ENCODE results near the gene GIPC3. TPM values are rescaled to one million over a fixed set of nuclear protein-coding genes. Genes with fewer than 3 reads are reported as not detected.
A peak's percentile ranks its signal among the peaks of the same experiment; 100 is the strongest.

Gene GIPC3
- total RNA-seq, 2 experiments from 2014 or later: 0.26 to 0.31 TPM

DNA sequence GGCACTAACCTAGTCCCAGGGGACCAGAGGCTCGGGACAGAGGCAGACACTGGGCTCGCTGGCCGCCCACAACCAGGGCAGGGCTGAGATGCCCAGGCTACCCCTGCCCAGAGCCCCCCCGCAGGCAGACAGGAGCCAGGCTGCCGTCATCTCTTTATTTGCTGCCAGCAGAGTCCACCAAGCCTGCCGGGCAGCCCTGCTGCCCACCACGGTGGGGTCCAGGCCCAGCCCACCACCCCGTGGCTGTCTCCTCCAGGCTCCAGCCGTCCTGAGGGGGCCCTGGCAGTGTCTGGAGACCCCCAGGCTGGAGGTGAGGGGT, 41.3 kb upstream of the GIPC3 start:
- Mint-ChIP-seq H3K9me3 (ENCODE audit: insufficient read depth) (no peaks in the 10 kb centered on the region), H3K27me3 (ENCODE audit: low read depth) (no peaks in the 10 kb centered on the region), H3K4me1 (ENCODE audit: low read depth) (peaks cover 5% of the 10 kb centered on the region), H3K4me3 (no peak overlapping the region), H3K27ac (no peak overlapping the region), H3K36me3 (ENCODE audit: low read depth) (peaks cover 22% of the 10 kb centered on the region)
- ChIA-PET CTCF (interaction anchor here (3.1 kb wide), 1 partner anchor 10 kb away, joined by 22 read pairs; no protein-coding TSS in a partner anchor), POLR2A (no interaction called here)
- DNase-seq (no peak), ATAC-seq (no peak)

- POLR2A ChIA-PET: interaction anchor here (1.0 to 2.2 kb wide), 2 partner anchors 10 to 12 kb away, joined by 6 read pairs; partner anchors contain the start of gene MFSD12
These were observed 40.3 kb upstream of the GIPC3 start for GRCh38 chr19:3544742-3545668.

GRCh38 chr19:3545669-3546034, 39.6 kb upstream of the GIPC3 start:
- H3K27me3 Mint-ChIP-seq (ENCODE audit: low read depth): no peaks in the 10 kb centered on the region
- no peak overlapping the region for H3K4me3 Mint-ChIP-seq
- peak overlapping the region; percentile 20 for H3K27ac Mint-ChIP-seq
- peaks cover 5% of the 10 kb centered on the region for H3K4me1 Mint-ChIP-seq (ENCODE audit: low read depth)
- DNase-seq (no peak), ATAC-seq (no peak)
- H3K36me3 Mint-ChIP-seq (ENCODE audit: low read depth): peaks cover 15% of the 10 kb centered on the region
- no peaks in the 10 kb centered on the region for H3K9me3 Mint-ChIP-seq (ENCODE audit: insufficient read depth)
- ChIA-PET CTCF (interaction anchor here (1.1 to 4.7 kb wide), 8 partner anchors 9 to 595 kb away, joined by 3 to 32 read pairs (median 6); partner anchors contain the start of gene MFSD12), POLR2A (interaction anchor here (2.2 kb wide), 1 partner anchor 11 kb away, joined by 6 read pairs; the partner anchor contains the start of gene MFSD12)

More at GRCh38 chr19:3544742-3545668, 40.3 kb upstream of the GIPC3 start:
- no peak overlapping the region for H3K4me3 Mint-ChIP-seq
- DNase-seq (peak; percentile 82), ATAC-seq (peak; percentile 69)
- peaks cover 15% of the 10 kb centered on the region for H3K36me3 Mint-ChIP-seq (ENCODE audit: low read depth)
- peaks cover 5% of the 10 kb centered on the region for H3K4me1 Mint-ChIP-seq (ENCODE audit: low read depth)
- H3K27me3 Mint-ChIP-seq (ENCODE audit: low read depth): no peaks in the 10 kb centered on the region
- H3K27ac Mint-ChIP-seq: peak overlapping the region; percentile 61
- CTCF ChIA-PET: interaction anchor here (0.6 to 4.7 kb wide), 13 partner anchors 9 to 595 kb away, joined by 3 to 32 read pairs (median 3); partner anchors contain the start of genes DAPK3, DOHH and MFSD12
- H3K9me3 Mint-ChIP-seq (ENCODE audit: insufficient read depth): no peaks in the 10 kb centered on the region

- H3K36me3 Mint-ChIP-seq (ENCODE audit: low read depth): peaks cover 18% of the 10 kb centered on the region
- no peaks in the 10 kb centered on the region for H3K9me3 Mint-ChIP-seq (ENCODE audit: insufficient read depth)
- H3K4me3 Mint-ChIP-seq: no peak overlapping the region
- ChIA-PET CTCF (interaction anchor here (1.7 to 4.7 kb wide), 4 partner anchors 8 to 44 kb away, joined by 3 to 32 read pairs (median 14); partner anchors contain the start of gene MFSD12), POLR2A (interaction anchor here (2.2 kb wide), 1 partner anchor 11 kb away, joined by 6 read pairs; the partner anchor contains the start of gene MFSD12)
- ATAC-seq (no peak), DNase-seq (no peak)
- H3K4me1 Mint-ChIP-seq (ENCODE audit: low read depth): peaks cover 7% of the 10 kb centered on the region
- H3K27ac Mint-ChIP-seq: peak overlapping the region; percentile 20
- H3K27me3 Mint-ChIP-seq (ENCODE audit: low read depth): no peaks in the 10 kb centered on the region
These were observed 39.2 kb upstream of the GIPC3 start for GRCh38 chr19:3546119-3546518.

GRCh38 chr19:3547301-3547731, 38.0 kb upstream of the GIPC3 start:
- POLR2A ChIA-PET: no interaction called here
- no peaks in the 10 kb centered on the region for H3K27me3 Mint-ChIP-seq (ENCODE audit: low read depth)
- ATAC-seq (peak; percentile 34), DNase-seq (peak; percentile 52)
- no peak overlapping the region for H3K4me3 Mint-ChIP-seq
- H3K9me3 Mint-ChIP-seq (ENCODE audit: insufficient read depth): no peaks in the 10 kb centered on the region
- no peak overlapping the region for H3K27ac Mint-ChIP-seq
- H3K36me3 Mint-ChIP-seq (ENCODE audit: low read depth): peaks cover 18% of the 10 kb centered on the region
- peaks cover 13% of the 10 kb centered on the region for H3K4me1 Mint-ChIP-seq (ENCODE audit: low read depth)
- CTCF ChIA-PET: interaction anchor here (1.5 to 4.7 kb wide), 2 partner anchors 8 to 10 kb away, joined by 3 to 32 read pairs; partner anchors contain the start of genes MFSD12 and TEKTIP1

- no peak overlapping the region for H3K4me3 Mint-ChIP-seq
- ChIA-PET POLR2A (interaction anchor here (0.5 to 1.2 kb wide), 2 partner anchors 71 to 925 kb away, joined by 3 to 4 read pairs; no protein-coding TSS in a partner anchor), CTCF (interaction anchor here (1.5 to 4.7 kb wide), 2 partner anchors 9 to 10 kb away, joined by 3 to 32 read pairs; partner anchors contain the start of genes MFSD12 and TEKTIP1)
- ATAC-seq: no peak
- H3K27me3 Mint-ChIP-seq (ENCODE audit: low read depth): no peaks in the 10 kb centered on the region
- H3K9me3 Mint-ChIP-seq (ENCODE audit: insufficient read depth): no peaks in the 10 kb centered on the region
- H3K4me1 Mint-ChIP-seq (ENCODE audit: low read depth): peaks cover 16% of the 10 kb centered on the region
- no peak overlapping the region for H3K27ac Mint-ChIP-seq
- DNase-seq: no peak
- peaks cover 18% of the 10 kb centered on the region for H3K36me3 Mint-ChIP-seq (ENCODE audit: low read depth)
These were observed 37.5 kb upstream of the GIPC3 start for GRCh38 chr19:3547767-3548282.

DNA sequence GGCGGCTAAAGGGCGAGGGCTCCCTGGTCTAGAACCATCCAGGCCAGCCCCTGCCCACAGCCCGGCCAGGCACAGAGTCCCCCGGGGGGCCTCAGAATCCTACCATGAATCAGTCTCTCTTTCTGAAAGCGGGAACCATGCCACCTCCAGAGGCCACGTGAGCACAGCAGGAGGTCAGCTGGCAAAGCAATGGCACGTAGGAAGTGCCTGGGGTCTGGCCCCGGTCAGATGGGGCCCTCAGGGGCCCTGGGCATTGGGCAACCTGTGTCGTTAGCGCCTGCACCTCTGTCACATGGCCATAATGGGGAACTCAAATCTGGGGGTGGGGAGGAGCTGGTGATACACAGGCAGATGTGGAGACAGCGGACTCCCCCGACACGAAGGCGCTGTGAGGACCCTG, 36.7 kb upstream of the GIPC3 start:
- peaks cover 18% of the 10 kb centered on the region for H3K36me3 Mint-ChIP-seq (ENCODE audit: low read depth)
- H3K27ac Mint-ChIP-seq: peak overlapping the region; percentile 46
- ChIA-PET CTCF (interaction anchor here (4.7 kb wide), 1 partner anchor 9 kb away, joined by 32 read pairs; the partner anchor contains the start of gene MFSD12), POLR2A (interaction anchor here (1.2 kb wide), 1 partner anchor 70 kb away, joined by 3 read pairs; no protein-coding TSS in a partner anchor)
- no peaks in the 10 kb centered on the region for H3K27me3 Mint-ChIP-seq (ENCODE audit: low read depth)
- H3K4me3 Mint-ChIP-seq: no peak overlapping the region
- peaks cover 20% of the 10 kb centered on the region for H3K4me1 Mint-ChIP-seq (ENCODE audit: low read depth)
- ATAC-seq: no peak
- no peak for DNase-seq
- no peaks in the 10 kb centered on the region for H3K9me3 Mint-ChIP-seq (ENCODE audit: insufficient read depth)

GRCh38 chr19:3549816-3550215, 35.5 kb upstream of the GIPC3 start:
- ChIA-PET POLR2A (no interaction called here), CTCF (no interaction called here)
- no peak overlapping the region for H3K4me3 Mint-ChIP-seq
- no peak overlapping the region for H3K27ac Mint-ChIP-seq
- no peaks in the 10 kb centered on the region for H3K9me3 Mint-ChIP-seq (ENCODE audit: insufficient read depth)
- H3K4me1 Mint-ChIP-seq (ENCODE audit: low read depth): peaks cover 27% of the 10 kb centered on the region
- no peak for ATAC-seq
- DNase-seq: no peak
- no peaks in the 10 kb centered on the region for H3K27me3 Mint-ChIP-seq (ENCODE audit: low read depth)
- peaks cover 20% of the 10 kb centered on the region for H3K36me3 Mint-ChIP-seq (ENCODE audit: low read depth)

DNA sequence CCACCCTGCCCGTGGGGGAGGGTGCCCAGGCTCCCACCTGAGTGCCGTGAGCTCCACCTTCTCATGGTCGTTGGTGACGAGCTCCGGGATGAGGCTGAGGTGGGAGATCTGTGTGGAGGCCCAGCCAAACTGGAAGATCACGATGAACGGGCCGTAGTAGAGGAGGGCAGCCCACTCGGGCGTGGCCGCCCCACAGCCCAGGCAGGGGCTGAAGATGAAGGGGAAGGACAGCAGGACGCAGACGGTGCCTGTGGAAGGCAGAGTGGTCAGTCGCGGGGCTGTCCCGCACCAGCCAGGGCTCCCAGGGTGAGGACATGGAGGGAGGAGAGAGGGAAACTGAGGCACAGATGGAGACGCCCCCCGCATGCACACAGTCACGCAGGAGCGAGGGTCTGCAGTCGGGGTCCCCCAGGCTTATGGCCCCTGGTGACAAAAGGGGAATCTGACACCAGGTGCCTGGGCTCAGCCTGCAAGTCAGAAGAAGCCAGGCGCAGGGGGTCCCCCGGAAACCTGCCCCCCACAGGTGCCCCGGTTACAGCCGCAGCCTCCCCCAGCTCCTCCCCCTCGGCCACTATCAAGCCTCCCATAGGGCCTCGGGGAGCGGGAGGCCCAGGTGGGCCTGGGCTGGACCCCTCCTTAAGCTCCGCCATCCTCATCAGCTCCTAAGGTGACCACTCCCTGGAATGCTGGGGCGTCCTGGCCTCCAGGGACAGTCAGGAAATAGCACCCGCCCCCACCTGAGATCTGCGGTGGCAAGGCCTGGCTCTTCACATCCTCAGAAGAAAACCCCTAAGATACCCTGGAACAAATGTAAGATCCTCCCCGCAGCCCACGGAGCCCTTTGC, 34.1 kb upstream of the GIPC3 start:
- Mint-ChIP-seq H3K27me3 (ENCODE audit: low read depth) (no peaks in the 10 kb centered on the region), H3K36me3 (ENCODE audit: low read depth) (peaks cover 11% of the 10 kb centered on the region), H3K27ac (peak overlapping the region; percentile 70), H3K9me3 (ENCODE audit: insufficient read depth) (no peaks in the 10 kb centered on the region), H3K4me1 (ENCODE audit: low read depth) (peaks cover 35% of the 10 kb centered on the region), H3K4me3 (no peak overlapping the region)
- ChIA-PET CTCF (no interaction called here), POLR2A (no interaction called here)
- DNase-seq: no peak
- no peak for ATAC-seq

DNA sequence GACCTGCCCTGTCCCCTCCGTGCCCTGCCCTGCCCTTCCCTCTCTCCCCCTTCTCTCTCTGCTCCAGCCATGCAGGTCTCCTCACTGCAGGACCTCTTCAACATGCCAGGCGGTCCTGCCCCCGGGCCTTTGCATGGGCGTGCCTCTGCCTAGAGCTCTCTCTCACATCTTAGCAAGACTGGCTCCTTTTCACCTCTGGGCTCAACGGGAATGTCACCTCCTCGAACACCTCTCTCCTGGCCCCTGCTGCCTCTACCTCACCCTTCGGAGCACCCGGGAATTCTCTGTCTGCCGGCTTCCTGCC, 33.5 kb upstream of the GIPC3 start:
- peak overlapping the region; percentile 70 for H3K27ac Mint-ChIP-seq
- H3K36me3 Mint-ChIP-seq (ENCODE audit: low read depth): peaks cover 11% of the 10 kb centered on the region
- no peak for DNase-seq
- ATAC-seq: no peak
- H3K27me3 Mint-ChIP-seq (ENCODE audit: low read depth): no peaks in the 10 kb centered on the region
- no peaks in the 10 kb centered on the region for H3K9me3 Mint-ChIP-seq (ENCODE audit: insufficient read depth)
- no peak overlapping the region for H3K4me3 Mint-ChIP-seq
- ChIA-PET CTCF (no interaction called here), POLR2A (no interaction called here)
- peaks cover 41% of the 10 kb centered on the region for H3K4me1 Mint-ChIP-seq (ENCODE audit: low read depth)
